ENCODE data around the gene ATXN2. TPM values are rescaled to one million over a fixed set of nuclear protein-coding genes. Genes with fewer than 3 reads are reported as not detected.

ATXN2 gene
- total RNA-seq, 1 experiment from 2014 or later, result 72.9 TPM

DNA sequence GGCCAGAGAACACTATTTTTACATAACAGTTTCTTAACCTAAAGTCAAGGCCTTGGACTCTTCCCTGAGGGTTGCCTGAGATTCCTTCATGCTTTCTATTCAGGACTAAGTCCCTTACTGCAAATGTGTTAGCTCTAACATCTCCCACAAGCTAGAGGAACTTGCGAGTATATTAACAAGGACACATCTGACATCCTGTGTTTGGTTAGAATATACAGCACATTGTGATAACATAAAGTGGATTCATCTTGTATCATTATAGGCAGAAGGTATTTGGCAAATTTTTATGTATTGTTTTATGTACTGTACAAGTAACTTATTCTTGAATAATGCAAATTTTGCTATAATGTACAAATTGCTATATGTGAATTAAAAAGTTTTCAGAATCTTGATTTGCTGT is 147.9 kb downstream of the ATXN2 start:
- H3K4ac ChIP-seq (ENCODE audit: low read depth, low read length), result no peak overlapping the region
- no peaks in the 10 kb centered on the region for H3K9me3 ChIP-seq (ENCODE audit: control insufficient read depth, low read depth, low read length)
- no peak overlapping the region for H3K23ac ChIP-seq (ENCODE audit: insufficient read length, low read depth, low read length)
- no peaks in the 10 kb centered on the region for H3K79me1 ChIP-seq (ENCODE audit: insufficient read depth, low read depth, low read length, poor library complexity, severe bottlenecking)
- H3K4me3 Mint-ChIP-seq, result no peak overlapping the region
- H2AFZ ChIP-seq (ENCODE audit: low read length), result no peak overlapping the region
- no peak for TF ChIP-seq CTCF (conservative IDR thresholded peaks at IDR 0.05)
- H3K4me1 ChIP-seq (ENCODE audit: insufficient read depth, low read length), result no peaks in the 10 kb centered on the region
- H3K18ac ChIP-seq (ENCODE audit: insufficient read length, low read depth, low read length), result no peak overlapping the region
- H3K9me3 Mint-ChIP-seq, result no peaks in the 10 kb centered on the region
- no peak overlapping the region for H4K8ac ChIP-seq (replicated peaks; ENCODE audit: insufficient read length, low read depth, low read length)
- peaks cover 5% of the 10 kb centered on the region in 2 experiments for H3K4me1 Mint-ChIP-seq
- H3K4me2 ChIP-seq (ENCODE audit: insufficient read depth, insufficient read length, low read length), result no peak overlapping the region
- no peak for DNase-seq
- H3K27me3 Mint-ChIP-seq (ENCODE audit: low read depth), result no peaks in the 10 kb centered on the region
- no peak overlapping the region for H3K9ac ChIP-seq (ENCODE audit: extremely low read depth, insufficient read length, low read length)
- H3K27ac Mint-ChIP-seq, result peak overlapping the region in 1 of 3 experiments; percentile 78; a peak in 1 of 7 replicates
- H3K23me2 ChIP-seq (ENCODE audit: insufficient read length, low read depth, low read length, poor library complexity, severe bottlenecking), result no peaks in the 10 kb centered on the region
- no peak overlapping the region for H2BK5ac ChIP-seq (ENCODE audit: insufficient read length, low read length)
- no peak overlapping the region for H3K14ac ChIP-seq (ENCODE audit: insufficient read depth, low read length)
- H3K79me2 ChIP-seq (ENCODE audit: insufficient read depth, low read length), result no peaks in the 10 kb centered on the region
- H2BK12ac ChIP-seq (ENCODE audit: insufficient read length, low read depth, low read length), result no peak overlapping the region
- no peak overlapping the region for H2AK5ac ChIP-seq (ENCODE audit: insufficient read length, low read length)
- no peak overlapping the region for H3T11ph ChIP-seq (ENCODE audit: low read length)
- H4K20me1 ChIP-seq (ENCODE audit: control insufficient read depth, insufficient read depth, insufficient read length), result no peaks in the 10 kb centered on the region
- WGBS (ENCODE audit: extremely low coverage, insufficient read length, low lambda C conversion rate), result no CpG with 5 or more reads among the region's 1 CpG
- H3K56ac ChIP-seq (ENCODE audit: insufficient read length, low read depth, low read length), result no peak overlapping the region
- no peaks in the 10 kb centered on the region for H3K27me3 ChIP-seq (ENCODE audit: insufficient read depth, low read length)
- no peak overlapping the region for H4K91ac ChIP-seq (ENCODE audit: insufficient read length, low read depth, low read length)
- no peak overlapping the region for H2BK15ac ChIP-seq (ENCODE audit: low read depth, low read length)
- no peak overlapping the region for H2BK20ac ChIP-seq (ENCODE audit: low read depth, low read length, poor library complexity, severe bottlenecking)
- peaks cover 39 to 84% (median 66%) of the 10 kb centered on the region in 3 experiments; a peak in 6 of 7 replicates for H3K36me3 Mint-ChIP-seq (ENCODE audit: insufficient read depth in 1 of 3, low read depth in 3 of 3)
- no peak overlapping the region for H3K27ac ChIP-seq (ENCODE audit: insufficient read length, low read depth, low read length)
- no peak overlapping the region for H4K5ac ChIP-seq (ENCODE audit: insufficient read length, low read depth, low read length)
- no peak overlapping the region for H2BK120ac ChIP-seq (ENCODE audit: low read depth, low read length, poor library complexity, severe bottlenecking)

All from H9 (cell line).